ENCODE results near the gene FAM107B.
"Not testable (repeated sequence)": the region's sequence is repeated elsewhere in the genome, so short reads cannot be mapped to it uniquely, and the experiment has no call there.

The FAM107B gene

DNA sequence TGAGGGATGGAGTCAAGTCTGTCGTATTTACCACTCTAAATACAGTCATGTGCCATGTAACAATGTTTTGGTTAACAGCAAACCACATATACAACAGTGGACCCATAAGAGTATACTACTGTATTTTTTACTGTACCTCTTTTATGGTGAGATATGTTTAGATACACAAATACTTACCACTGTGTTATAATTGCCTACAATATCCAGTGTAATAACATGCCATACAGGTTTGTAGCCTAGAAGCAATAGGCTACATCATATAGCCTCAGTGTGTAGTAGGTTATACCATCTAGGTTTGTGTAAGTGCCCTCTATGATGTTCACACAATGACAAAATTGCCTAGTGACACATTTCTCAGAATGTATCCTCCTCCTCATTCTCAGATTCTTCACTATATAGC, 110.4 kb downstream of the FAM107B start:
- TF ChIP-seq, protein P1, sequence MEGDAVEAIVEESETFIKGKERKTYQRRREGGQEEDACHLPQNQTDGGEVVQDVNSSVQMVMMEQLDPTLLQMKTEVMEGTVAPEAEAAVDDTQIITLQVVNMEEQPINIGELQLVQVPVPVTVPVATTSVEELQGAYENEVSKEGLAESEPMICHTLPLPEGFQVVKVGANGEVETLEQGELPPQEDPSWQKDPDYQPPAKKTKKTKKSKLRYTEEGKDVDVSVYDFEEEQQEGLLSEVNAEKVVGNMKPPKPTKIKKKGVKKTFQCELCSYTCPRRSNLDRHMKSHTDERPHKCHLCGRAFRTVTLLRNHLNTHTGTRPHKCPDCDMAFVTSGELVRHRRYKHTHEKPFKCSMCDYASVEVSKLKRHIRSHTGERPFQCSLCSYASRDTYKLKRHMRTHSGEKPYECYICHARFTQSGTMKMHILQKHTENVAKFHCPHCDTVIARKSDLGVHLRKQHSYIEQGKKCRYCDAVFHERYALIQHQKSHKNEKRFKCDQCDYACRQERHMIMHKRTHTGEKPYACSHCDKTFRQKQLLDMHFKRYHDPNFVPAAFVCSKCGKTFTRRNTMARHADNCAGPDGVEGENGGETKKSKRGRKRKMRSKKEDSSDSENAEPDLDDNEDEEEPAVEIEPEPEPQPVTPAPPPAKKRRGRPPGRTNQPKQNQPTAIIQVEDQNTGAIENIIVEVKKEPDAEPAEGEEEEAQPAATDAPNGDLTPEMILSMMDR (IDR thresholded peaks at IDR 0.05), result no peak
- H3K27ac ChIP-seq, result no peak overlapping the region
- H3K4me1 ChIP-seq (ENCODE audit: control insufficient read depth in 1 of 2, insufficient read depth in 1 of 2, low read depth in 1 of 2, low read length in 1 of 2), result peaks cover 30 to 32% of the 10 kb centered on the region in 2 experiments
- H3K36me3 ChIP-seq, result no peaks in the 10 kb centered on the region
- no peaks in the 10 kb centered on the region for H3K27me3 ChIP-seq
- no peak overlapping the region for H3K4me3 ChIP-seq (ENCODE audit: low read depth in 1 of 2, low read length in 1 of 2)
- no peaks in the 10 kb centered on the region for H3K9me3 ChIP-seq

DNA sequence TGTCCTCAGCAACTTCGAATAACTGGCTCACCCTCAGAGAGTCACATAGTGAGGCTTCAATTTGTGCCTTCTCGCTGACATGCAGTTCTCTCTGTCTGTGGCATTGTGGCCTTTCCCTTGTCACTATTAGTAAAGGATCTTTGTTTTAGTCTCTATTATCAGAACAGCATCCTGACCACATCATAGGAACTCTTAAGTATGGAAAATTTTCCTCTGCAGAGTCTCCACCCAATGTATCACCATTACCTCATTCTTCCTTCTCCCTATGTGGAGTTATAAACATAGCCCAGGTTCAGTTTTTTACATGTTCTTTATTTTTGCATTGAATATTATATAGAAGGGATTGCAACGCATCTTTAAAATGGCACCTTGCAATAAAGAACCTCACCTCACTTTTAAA, 112.9 kb downstream of the FAM107B start:
- H3K36me3 ChIP-seq, result no peaks in the 10 kb centered on the region
- H3K27ac ChIP-seq, result peak overlapping the region; percentile 88

DNA sequence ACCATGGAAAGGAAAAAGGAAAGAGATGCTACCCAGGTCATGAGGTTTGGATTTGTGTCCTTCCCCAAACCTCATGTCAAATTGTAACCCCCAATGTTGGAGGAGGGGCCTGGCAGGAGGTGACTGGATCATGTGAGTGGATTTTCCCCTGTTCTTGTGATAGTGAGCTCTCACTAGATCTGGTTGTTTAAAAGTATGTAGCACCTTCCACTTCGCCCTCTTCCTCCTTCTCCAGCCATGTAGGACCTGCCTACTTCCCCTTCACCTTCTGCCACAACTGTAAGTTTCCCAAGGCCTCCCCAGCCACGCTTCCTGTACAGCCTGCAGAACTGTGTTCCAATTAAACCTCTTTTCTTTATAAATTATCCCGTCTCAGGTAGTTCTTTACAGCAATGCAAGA, 113.9 kb downstream of the FAM107B start:
- H3K4me3 ChIP-seq (ENCODE audit: low read depth in 1 of 2, low read length in 1 of 2), result no peak overlapping the region

More for the DNA sequence above, 112.9 kb downstream of the FAM107B start:
- Histone ChIP-seq H3K27me3 (no peaks in the 10 kb centered on the region), H3K4me3 (ENCODE audit: low read depth in 1 of 2, low read length in 1 of 2) (no peak overlapping the region), H3K4me1 (ENCODE audit: control insufficient read depth in 1 of 2, insufficient read depth in 1 of 2, low read depth in 1 of 2, low read length in 1 of 2) (peaks cover 55 to 57% of the 10 kb centered on the region in 2 experiments), H3K9me3 (no peaks in the 10 kb centered on the region)
- TF ChIP-seq, protein P1 (IDR thresholded peaks at IDR 0.05), result no peak

DNA sequence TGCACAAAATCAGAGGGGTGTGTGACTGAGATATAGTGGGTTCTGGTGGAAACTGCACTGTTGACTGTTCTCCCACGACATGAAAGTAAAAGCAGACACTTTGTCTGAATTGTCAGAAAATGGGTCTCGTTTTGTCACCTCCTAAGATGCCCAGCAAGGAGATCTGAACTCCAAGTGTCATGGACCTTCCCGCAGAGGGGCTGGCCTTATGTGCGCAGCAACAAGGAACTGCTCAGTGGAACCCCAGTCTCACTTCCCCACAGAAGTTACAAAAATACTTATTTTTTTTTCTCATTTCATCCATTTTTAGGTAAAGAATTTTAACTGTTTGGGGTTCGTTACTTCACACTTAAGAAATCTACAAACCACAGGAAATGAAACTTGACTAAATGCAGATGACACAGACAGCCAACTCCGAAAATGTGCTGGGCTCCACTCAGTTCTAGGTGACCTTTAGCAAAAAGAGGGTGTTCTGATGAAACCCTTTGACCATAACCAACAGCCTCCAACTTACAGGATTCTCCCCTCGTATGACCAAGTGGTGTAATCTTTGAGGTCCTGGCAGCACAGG, 115.0 kb downstream of the FAM107B start:
- Histone ChIP-seq H3K4me3 (ENCODE audit: low read depth in 1 of 2, low read length in 1 of 2) (peak overlapping the region; percentile 1 to 19), H3K27me3 (no peaks in the 10 kb centered on the region), H3K27ac (peak overlapping the region; percentile 88), H3K36me3 (no peaks in the 10 kb centered on the region), H3K4me1 (ENCODE audit: control insufficient read depth in 1 of 2, insufficient read depth in 1 of 2, low read depth in 1 of 2, low read length in 1 of 2) (peaks cover 75 to 78% of the 10 kb centered on the region in 2 experiments), H3K9me3 (no peaks in the 10 kb centered on the region)
- TF ChIP-seq, protein P1 (IDR thresholded peaks at IDR 0.05), result no peak

More for the DNA sequence above, 113.9 kb downstream of the FAM107B start:
- no peaks in the 10 kb centered on the region for H3K9me3 ChIP-seq
- TF ChIP-seq, protein P1 (IDR thresholded peaks at IDR 0.05), result no peak
- H3K36me3 ChIP-seq, result no peaks in the 10 kb centered on the region
- no peaks in the 10 kb centered on the region for H3K27me3 ChIP-seq
- H3K4me1 ChIP-seq (ENCODE audit: control insufficient read depth in 1 of 2, insufficient read depth in 1 of 2, low read depth in 1 of 2, low read length in 1 of 2), result peaks cover 65 to 67% of the 10 kb centered on the region in 2 experiments
- H3K27ac ChIP-seq, result peak overlapping the region; percentile 88

DNA sequence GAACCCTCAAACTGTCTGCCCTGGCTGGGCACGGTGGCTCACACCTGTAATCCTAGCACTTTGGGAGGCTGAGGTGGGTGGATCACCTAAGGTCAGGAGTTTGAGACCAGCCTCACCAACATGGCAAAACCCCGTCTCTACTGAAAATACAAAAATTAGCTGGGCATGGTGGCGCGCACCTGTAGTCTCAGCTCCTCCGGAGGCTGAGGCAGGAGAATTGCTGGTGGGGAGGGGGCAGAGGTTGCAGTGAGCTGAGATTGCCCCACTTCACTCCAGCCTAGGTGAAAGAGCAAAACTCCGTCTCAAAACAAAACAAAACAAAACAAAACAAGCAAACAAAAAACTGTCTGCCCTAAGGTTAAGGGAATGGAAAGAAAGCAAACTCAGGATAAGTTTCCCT, 115.6 kb downstream of the FAM107B start:
- peak overlapping the region; percentile 88 for H3K27ac ChIP-seq

DNA sequence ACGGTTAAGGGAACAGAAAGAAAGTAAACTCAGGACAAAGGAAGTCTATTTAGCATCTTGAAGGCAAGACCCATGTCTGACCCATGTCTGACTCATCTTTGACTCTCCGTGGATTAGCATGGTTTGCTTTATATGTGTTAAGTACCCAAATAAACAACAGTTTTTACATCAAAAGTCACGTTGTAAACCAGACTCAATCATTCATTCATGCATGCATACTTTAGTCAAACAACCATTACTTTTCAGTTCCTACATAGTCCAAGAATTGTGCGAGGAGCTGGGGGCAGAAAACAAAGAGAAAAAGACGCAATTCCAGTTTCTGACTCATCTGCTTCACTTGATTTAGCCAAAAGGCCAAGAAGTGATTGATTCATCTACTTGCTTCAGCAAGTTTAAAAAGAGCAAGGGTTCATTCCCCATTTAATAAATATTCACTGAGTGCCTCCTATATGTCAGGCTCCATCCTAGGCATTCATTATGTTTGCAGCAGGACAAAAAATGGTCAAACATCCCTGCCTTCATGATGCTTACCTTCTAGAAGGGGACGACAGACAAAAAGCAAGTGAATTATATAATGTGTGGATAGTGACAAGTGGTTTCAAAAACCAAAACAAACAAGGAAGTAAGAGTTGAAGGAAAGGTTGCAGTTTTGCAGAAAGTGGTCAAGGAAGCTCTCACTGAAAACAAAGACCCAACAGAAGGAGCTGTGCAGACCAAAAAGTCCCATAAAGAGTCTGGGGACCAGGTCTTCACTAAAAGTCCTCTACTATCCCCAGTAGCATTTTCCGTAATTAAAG, 116.2 kb downstream of the FAM107B start:
- Histone ChIP-seq H3K27me3 (no peaks in the 10 kb centered on the region), H3K27ac (peak overlapping the region; percentile 88), H3K4me3 (ENCODE audit: low read depth in 1 of 2, low read length in 1 of 2) (peak overlapping the region in 1 of 2 experiments; percentile 1), H3K9me3 (no peaks in the 10 kb centered on the region), H3K4me1 (ENCODE audit: control insufficient read depth in 1 of 2, insufficient read depth in 1 of 2, low read depth in 1 of 2, low read length in 1 of 2) (peaks cover 86 to 90% of the 10 kb centered on the region in 2 experiments), H3K36me3 (no peaks in the 10 kb centered on the region)
- TF ChIP-seq, protein P1 (IDR thresholded peaks at IDR 0.05), result no peak

More for the DNA sequence above, 115.6 kb downstream of the FAM107B start:
- not testable (repeated sequence) for H3K36me3 ChIP-seq, H3K9me3 ChIP-seq, H3K27me3 ChIP-seq
- H3K4me3 ChIP-seq (ENCODE audit: low read depth in 1 of 2, low read length in 1 of 2), result peak overlapping the region; percentile 1 to 19
- peaks cover 80 to 84% of the 10 kb centered on the region in 2 experiments for H3K4me1 ChIP-seq (ENCODE audit: control insufficient read depth in 1 of 2, insufficient read depth in 1 of 2, low read depth in 1 of 2, low read length in 1 of 2)
